CD4-positive, alpha-beta T cell treated with Interleukin-12 subunit alpha and Interleukin-12 subunit beta, for 1 hour (primary cell): ENCODE results near the gene THRB.

Source experiments
- DNase-seq: peaks from one replicate; pipeline ENCODE4 v3.0.0-alpha.2; 2020

The THRB gene

GRCh38 chr3:24299246-24299805 lies 195.3 kb downstream of the THRB start:
- DNase-seq, result no peak

DNA sequence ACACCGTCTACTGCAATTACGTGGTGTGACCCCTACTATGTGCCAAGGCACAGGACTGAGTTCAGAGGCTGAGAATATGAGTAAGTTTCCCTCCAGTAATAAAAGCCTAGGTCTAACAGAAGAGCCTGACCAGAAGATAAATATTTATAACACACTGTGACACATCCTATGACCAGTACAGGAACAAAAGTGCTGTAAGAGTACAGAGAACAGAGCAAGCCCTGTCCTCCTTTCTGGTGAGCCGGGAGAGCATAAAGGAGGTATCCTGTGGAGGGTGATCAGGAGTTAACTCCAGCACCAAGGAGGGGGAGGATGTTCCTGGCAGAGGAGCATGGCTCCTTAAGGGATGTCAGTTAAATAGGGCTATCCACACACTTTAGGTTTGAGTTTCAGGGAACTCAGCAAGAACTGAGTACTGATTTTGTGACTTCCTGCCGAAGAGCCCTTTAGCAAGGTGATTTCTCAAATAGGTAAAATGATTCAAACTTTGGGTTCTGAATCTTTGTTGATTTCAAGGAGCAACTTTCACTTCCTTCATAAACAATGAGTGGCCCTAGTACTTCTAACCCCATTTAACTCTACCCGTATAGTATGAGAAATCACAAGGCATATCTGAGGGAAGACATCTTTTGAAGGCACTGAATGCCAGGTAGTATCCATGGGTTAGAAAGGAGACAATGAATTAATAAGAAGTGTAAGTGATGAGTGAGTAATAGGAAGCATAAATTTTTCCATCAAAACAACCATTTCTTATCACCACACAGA lies 198.0 kb downstream of the THRB start:
- no peak for DNase-seq

DNA sequence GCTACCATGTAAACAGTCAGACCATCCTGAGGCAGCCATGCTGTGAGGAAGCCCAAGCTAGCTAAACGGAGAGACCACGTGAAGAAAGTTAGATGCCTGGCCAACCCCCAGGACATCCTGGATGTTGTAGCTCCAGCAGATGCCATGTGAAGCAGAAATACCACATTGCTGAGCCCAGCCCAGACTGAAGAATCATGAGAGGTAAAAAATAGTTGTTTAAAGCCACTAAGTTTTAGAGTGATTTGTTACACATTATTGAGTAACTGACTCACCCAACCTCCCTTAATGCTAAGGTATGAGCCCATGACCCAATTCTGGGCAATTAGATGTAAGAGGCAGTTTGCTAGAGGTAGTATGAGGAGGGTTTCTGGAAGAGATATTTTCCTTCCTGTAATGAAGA lies 200.5 kb downstream of the THRB start:
- no peak for DNase-seq

- no peak for DNase-seq
Measured at GRCh38 chr3:24291646-24292045, 203.0 kb downstream of the THRB start.

- DNase-seq, result no peak
Measured at GRCh38 chr3:24290596-24290995, 204.1 kb downstream of the THRB start.

DNA sequence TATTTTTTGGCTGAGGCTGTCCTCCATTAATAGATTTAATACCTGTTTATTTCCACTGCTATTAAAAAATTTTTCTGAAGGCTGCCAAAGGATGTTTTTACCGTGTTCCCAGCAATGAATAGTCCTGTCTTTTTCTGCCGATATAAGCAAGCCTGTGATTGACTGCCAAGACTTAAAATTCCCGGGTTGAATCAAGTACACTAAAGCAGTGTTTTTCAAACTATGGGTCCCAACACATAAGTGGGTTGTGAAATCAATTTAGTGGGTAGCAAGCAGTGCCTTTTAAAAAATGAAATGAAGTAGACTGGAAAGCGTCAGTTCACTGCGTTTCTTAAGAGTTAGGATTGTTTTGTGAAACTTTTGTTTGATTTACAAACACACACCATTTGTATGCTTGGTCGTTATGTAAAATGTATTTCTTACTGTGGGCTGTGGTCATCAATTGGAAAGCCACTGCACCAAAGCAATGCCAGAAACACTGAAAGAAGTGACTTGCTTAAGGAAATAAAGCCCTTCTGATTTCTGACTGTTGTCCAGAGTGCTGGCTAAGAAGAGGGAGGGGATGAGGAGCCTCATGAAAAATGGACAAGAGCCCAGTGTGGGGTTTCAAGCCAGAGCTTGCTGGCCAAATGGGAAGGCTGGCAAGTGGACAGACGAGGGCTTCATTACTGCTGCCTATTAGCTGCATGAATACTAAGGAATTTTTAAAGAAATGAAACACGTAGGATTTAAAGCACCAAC lies 206.0 kb downstream of the THRB start:
- DNase-seq, result no peak

GRCh38 chr3:24287755-24288450 lies 206.7 kb downstream of the THRB start:
- no peak for DNase-seq

GRCh38 chr3:24286405-24286804 lies 208.2 kb downstream of the THRB start:
- DNase-seq, result no peak

DNA sequence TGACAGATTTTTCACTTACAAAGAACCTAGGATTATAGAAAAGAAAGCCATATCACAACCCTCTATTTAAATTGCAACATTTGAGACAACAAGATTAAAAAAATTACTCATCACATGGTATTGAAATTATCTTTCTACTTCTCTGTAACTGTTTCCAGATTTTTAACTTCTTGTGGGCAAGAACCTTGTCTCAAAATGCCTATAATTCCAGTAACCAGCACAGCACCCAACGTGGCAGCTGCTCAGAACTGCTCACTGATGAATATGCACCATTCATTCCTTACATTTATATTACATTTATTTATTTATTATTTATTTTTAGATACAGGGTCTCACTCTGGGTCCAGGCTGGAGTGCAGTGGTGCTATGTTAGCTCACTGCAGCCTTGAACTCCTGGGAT lies 216.1 kb downstream of the THRB start:
- no peak for DNase-seq

DNA sequence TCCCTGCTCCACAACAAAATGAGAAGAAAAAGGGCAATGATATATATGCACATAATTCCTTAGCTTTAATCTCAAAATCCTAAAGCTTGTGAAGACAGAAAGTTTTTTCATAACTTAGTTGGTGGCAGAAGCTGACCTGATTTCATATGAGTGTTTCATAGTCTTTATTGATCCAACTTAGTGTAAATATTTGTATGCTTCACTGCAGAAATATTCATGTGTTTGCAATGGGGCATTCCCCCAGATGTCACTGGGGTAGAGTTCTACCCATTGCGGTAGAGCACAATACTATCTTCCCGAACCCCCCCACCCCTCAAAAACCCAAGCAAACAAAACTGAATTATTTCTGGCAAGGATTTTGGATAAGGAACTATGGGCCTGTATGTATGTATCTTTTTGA lies 221.2 kb downstream of the THRB start:
- no peak for DNase-seq

DNA sequence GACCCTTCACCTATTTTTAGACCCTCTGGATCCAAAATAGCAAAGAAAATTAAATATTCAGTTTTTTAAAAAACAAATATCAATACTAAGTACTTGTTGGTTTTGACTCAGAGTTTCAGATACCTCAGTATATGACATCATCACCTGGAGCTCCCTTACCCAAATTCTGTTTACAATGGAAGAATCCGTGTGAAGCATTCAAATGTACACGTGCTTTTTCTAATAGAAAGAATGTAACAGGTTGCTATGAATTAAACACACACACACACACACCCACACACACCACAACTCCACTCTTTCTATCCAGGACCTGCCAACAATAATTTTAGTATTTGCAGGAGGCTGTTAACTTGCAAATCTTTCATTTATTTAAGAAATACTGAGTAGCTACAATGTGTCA lies 221.8 kb downstream of the THRB start:
- DNase-seq, result no peak

GRCh38 chr3:24272408-24272807 lies 222.2 kb downstream of the THRB start:
- DNase-seq, result no peak

DNA sequence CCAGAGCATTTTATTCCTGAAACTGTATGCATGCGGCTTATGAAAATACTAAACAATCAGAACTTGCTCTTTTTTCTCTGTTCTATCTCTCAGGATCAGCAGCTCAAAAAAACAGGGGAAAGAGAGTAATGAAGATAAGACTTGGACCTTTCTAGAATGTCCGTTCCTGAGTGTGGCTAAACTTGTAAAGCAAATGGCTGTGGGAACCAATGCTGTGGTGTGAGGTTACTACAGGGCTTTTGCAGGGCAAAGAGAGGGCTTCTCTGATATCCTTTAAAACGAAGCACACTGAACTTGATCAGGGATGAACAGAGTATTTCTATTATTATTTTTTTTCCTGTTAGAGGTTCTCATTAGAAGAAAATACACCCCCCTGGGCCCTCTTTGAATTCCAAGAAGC lies 223.4 kb downstream of the THRB start:
- no peak for DNase-seq

DNA sequence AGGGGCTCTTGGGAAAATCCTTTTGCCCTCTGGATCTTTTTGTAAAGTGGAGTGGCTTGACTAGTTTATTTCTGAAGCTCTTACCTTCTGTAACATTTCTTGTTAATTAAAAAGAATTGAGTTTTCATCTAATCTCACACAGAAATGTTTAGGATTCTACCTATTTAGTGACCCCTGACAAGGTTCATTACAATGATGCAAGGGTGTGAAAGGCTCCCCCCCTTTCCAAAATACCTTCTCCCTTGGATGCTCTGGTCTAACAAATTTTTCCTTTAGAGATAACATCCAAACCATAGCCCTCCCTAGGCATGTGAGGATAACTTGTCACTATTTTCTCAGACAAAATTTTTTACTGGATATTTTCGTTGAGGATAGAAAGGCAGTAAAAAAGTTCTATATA lies 223.9 kb downstream of the THRB start:
- no peak for DNase-seq

- no peak for DNase-seq
Measured at GRCh38 chr3:24270204-24270691, 224.4 kb downstream of the THRB start.

- DNase-seq, result peak; percentile 2
Measured at GRCh38 chr3:24264748-24265158, 229.9 kb downstream of the THRB start.

DNA sequence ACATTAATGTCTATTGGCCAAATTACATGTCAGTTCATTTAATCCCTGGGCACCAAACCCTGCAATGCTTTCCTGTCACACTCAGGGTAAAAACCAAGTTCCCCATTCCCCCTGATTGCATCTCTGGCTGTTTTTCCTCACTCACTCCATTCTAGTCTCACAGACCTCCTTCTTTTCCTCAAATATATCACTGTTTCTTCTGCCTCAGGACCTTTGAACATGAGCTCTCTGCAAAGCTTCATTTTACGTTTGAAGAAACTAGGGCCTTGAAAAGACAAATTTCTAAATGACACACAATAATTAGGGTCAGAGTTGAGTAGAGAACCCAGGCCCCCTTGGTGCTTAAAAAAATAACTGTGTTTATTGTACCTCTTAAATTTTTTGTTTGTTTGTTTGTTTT lies 230.6 kb downstream of the THRB start:
- no peak for DNase-seq

- no peak for DNase-seq
Measured at GRCh38 chr3:24263069-24263668, 231.5 kb downstream of the THRB start.

DNA sequence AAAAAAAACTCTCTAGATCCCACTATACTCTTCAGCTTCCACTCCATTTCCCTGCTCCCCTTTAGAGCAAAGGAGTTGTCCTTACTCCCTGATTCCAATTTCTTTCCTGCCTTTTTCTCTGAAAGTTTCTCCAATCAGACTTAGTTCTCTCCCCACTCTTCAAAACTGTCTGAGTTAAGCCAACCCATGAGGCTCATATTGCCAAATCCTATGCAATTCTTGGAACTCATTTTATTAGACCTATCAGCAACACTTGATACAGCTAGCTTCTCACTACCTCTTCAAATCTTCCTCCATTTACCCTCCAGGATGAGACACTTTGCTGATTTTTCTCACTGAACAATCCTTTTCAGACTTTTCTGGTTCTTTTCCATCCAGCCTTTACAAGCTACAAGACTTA lies 233.1 kb downstream of the THRB start:
- no peak for DNase-seq

GRCh38 chr3:24259901-24260512 lies 234.6 kb downstream of the THRB start:
- no peak for DNase-seq

DNA sequence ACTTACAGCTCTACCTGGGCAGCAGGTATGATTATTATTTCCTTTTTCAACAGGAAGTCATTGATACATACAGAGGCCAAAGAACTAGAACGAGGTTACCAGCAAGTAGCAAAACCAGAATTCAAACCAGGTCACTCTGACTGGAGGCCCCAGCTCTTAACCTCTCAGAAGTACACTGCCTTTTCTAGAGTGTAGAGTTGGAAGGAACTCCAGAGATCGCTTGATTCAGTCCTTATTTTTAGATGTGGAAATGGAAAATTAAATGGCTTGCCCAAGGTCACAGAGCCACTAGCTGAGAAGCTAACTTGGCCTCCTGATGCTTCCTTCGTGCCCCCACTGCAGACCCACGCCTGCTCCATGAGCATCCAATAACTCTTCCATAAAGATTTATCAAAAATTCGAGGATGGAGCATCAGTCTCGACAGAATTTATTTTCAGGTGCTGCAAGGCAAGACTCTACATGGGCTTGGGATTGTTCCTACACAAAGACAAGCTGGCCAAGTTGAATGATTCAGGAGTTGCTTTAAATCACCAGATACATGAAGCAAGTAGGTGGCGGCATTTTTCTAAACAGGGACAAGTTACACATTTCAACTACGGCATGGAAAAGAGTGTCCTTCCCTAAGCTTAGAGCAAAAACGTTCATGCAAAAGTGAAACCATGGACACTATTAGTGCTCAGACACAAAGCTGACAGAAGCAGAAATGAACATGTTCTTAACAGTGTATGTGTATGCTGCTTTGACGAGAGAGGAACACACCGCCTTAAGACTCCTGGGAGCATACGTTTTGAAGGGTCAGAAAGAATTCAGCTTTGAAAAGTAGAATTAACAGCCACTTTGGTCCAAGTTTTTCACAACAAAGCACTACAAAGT lies 235.7 kb downstream of the THRB start:
- no peak for DNase-seq

DNA sequence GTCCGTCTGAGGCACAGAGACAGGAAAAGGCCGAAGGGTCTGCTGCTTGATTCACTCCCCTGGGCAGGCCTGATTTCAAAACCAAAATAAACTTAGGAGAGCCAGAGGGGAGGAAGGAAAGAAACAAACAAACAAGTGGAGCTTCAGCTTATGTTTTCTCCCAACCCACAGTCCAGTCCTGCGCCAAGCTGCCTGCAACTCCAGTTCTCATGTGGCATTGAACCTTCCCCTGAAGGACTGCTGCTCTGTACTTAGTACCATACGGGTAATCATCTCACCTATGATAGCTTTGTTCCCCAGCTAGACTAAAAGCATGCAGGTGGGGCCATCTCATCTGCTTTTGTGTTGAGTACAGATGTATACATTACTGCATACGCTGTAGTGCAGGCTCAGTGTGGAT lies 236.4 kb downstream of the THRB start:
- DNase-seq, result no peak
